ENCODE results near the gene CHST11. TPM values are rescaled to one million over a fixed set of nuclear protein-coding genes. Genes with fewer than 3 reads are reported as not detected.

The CHST11 gene
- total and polyA plus RNA-seq, 9 of the 15 experiments (the other 6 are each of a cell fraction or from before 2014, with no cell fraction given) = 2.3 to 38.7 (median 15.0) TPM

GRCh38 chr12:104692557-104693218 is 235.9 kb downstream of the CHST11 start:
- Histone ChIP-seq H4K20me1 (replicated peaks; ENCODE audit: control insufficient read depth, insufficient read depth, low read length) (no peaks in the 10 kb centered on the region; the same call in 1 of the 2 replicates), H3K36me3 (ENCODE audit: control insufficient read depth, insufficient read depth, low read length) (no peaks in the 10 kb centered on the region), H3K27me3 (ENCODE audit: control insufficient read depth in 2 of 2, insufficient read depth in 2 of 2, low read length in 2 of 2) (no peaks in the 10 kb centered on the region), H3K4me1 (replicated peaks in 1 of 2; ENCODE audit: control insufficient read depth in 2 of 2, insufficient read depth in 2 of 2, low read length in 2 of 2) (no peaks in the 10 kb centered on the region), H3K9ac (ENCODE audit: insufficient read depth in 1 of 2, low read depth in 2 of 2, low read length in 2 of 2) (no peak overlapping the region), H3K4me2 (ENCODE audit: insufficient read depth, low read length) (no peak overlapping the region), H3K4me3 (no peak overlapping the region), H2AFZ (ENCODE audit: low read depth, low read length) (no peak overlapping the region), H3K79me2 (ENCODE audit: control insufficient read depth, insufficient read depth, low read length) (0 out of 3 replicates have a peak, but pooled peaks cover 2% of the 10 kb centered on the region), H3K9me3 (replicated peaks; ENCODE audit: control insufficient read depth, insufficient read depth, low read depth, low read length) (no peaks in the 10 kb centered on the region; the same call in 1 of the 2 replicates), H3K27ac (ENCODE audit: extremely low read depth, low read depth, low read length) (no peak overlapping the region), H3K9me1 (ENCODE audit: control insufficient read depth, insufficient read depth, low read length) (no peaks in the 10 kb centered on the region)
- intact Hi-C loops (cut with micrococcal nuclease) (no loop called here), in situ Hi-C loops (cut with MboI) (no loop called here)
- DNase-seq (ENCODE audit: extremely low read depth in 1 of 4, low spot score in 3 of 4) (no peak), ATAC-seq (no peak), FAIRE-seq (no peak)
- WGBS (ENCODE audit: insufficient coverage, low coverage, missing lambda C conversion rate) = 100% methylated on average over 3 of the region's 4 CpGs
- TF ChIP-seq BHLHE40 (IDR thresholded peaks at IDR 0.05; ENCODE audit: low read length) = no peak
- TF ChIP-seq SMAD4 (CRISPR knock-in tag; conservative IDR thresholded peaks at IDR 0.05) = no peak
- no peak for TF ChIP-seq ZNF324 (CRISPR knock-in tag; IDR thresholded peaks at IDR 0.05)
- no peak for TF ChIP-seq MECOM (CRISPR knock-in tag; IDR thresholded peaks at IDR 0.05)
- no peak for TF ChIP-seq JUNB (CRISPR knock-in tag; conservative IDR thresholded peaks at IDR 0.05)
- TF ChIP-seq, protein P1, sequence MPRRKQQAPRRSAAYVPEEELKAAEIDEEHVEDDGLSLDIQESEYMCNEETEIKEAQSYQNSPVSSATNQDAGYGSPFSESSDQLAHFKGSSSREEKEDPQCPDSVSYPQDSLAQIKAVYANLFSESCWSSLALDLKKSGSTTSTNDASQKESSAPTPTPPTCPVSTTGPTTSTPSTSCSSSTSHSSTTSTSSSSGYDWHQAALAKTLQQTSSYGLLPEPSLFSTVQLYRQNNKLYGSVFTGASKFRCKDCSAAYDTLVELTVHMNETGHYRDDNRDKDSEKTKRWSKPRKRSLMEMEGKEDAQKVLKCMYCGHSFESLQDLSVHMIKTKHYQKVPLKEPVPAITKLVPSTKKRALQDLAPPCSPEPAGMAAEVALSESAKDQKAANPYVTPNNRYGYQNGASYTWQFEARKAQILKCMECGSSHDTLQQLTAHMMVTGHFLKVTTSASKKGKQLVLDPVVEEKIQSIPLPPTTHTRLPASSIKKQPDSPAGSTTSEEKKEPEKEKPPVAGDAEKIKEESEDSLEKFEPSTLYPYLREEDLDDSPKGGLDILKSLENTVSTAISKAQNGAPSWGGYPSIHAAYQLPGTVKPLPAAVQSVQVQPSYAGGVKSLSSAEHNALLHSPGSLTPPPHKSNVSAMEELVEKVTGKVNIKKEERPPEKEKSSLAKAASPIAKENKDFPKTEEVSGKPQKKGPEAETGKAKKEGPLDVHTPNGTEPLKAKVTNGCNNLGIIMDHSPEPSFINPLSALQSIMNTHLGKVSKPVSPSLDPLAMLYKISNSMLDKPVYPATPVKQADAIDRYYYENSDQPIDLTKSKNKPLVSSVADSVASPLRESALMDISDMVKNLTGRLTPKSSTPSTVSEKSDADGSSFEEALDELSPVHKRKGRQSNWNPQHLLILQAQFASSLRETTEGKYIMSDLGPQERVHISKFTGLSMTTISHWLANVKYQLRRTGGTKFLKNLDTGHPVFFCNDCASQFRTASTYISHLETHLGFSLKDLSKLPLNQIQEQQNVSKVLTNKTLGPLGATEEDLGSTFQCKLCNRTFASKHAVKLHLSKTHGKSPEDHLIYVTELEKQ (CRISPR knock-in tag; IDR thresholded peaks at IDR 0.05) = no peak
- no peak for TF ChIP-seq CHD2 (IDR thresholded peaks at IDR 0.05; ENCODE audit: low read depth, low read length)
- TF ChIP-seq ZNF639 (CRISPR knock-in tag; conservative IDR thresholded peaks at IDR 0.05 in 1 of 2, IDR thresholded peaks at IDR 0.05 in 1 of 2) = no peak
- no peak for TF ChIP-seq PATZ1 (CRISPR knock-in tag; IDR thresholded peaks at IDR 0.05; ENCODE audit: borderline replicate concordance)
- no peak for TF ChIP-seq TCF7 (IDR thresholded peaks at IDR 0.05; ENCODE audit: borderline replicate concordance)
- TF ChIP-seq ZNF766 (CRISPR knock-in tag; conservative IDR thresholded peaks at IDR 0.05) = no peak
- TF ChIP-seq ZNF75A (CRISPR knock-in tag; IDR thresholded peaks at IDR 0.05) = no peak
- POLR2A ChIA-PET = no interaction called here
- CTCF ChIA-PET (ENCODE audit: low intra/inter-chr PET ratio) = no interaction called here
- BruUV-seq (replicated peaks) = no TSS peak
